GM12872 (cell line): ENCODE data around the gene MROH7.

Source experiments
- CTCF ChIP-seq: IDR thresholded peaks from 3 replicates; pipeline ENCODE4 v1.5.1; 2011; ENCODE audit warnings: low read depth, mild to moderate bottlenecking, low read length, moderate library complexity; ENCODE audit not compliant: insufficient read depth

The MROH7 gene

GRCh38 chr1:54627196-54627595 is 14.4 kb upstream of the MROH7 start:
- no peak for TF ChIP-seq CTCF

GRCh38 chr1:54640361-54640760 is 1.2 kb upstream of the MROH7 start:
- TF ChIP-seq CTCF: no peak

- TF ChIP-seq CTCF: no peak
These were observed 2.1 kb downstream of the MROH7 start for GRCh38 chr1:54643736-54644135.

- TF ChIP-seq CTCF: no peak
These were observed 4.5 kb downstream of the MROH7 start for GRCh38 chr1:54645806-54646676.

- no peak for TF ChIP-seq CTCF
These were observed 7.7 kb downstream of the MROH7 start for GRCh38 chr1:54649130-54649898.

- no peak for TF ChIP-seq CTCF
These were observed 8.3 kb downstream of the MROH7 start for GRCh38 chr1:54649921-54650320.

- no peak for TF ChIP-seq CTCF
These were observed 8.8 kb downstream of the MROH7 start for GRCh38 chr1:54650417-54650816.
